Measurements from ENCODE around the gene TBATA.

GRCh38 chr10:70769121-70769520, 16.1 kb downstream of the TBATA start:
- no peak for TF ChIP-seq CTCF (IDR thresholded peaks at IDR 0.05)
- TF ChIP-seq POLR2A (IDR thresholded peaks at IDR 0.05): no peak

Measured in uterus (tissue), 2 donors.